B cell (primary cell): ENCODE results near the gene PTMS. TPM values are rescaled to one million over a fixed set of nuclear protein-coding genes. Genes with fewer than 3 reads are reported as not detected.
"Not testable (repeated sequence)": the region's sequence is repeated elsewhere in the genome, so short reads cannot be mapped to it uniquely, and the experiment has no call there.

Experiments used
- ATAC-seq: fragments of 200-7000 bp; cut with Tn5 transposase; one replicate; pipeline ENCODE4 v1.10.0; 2021; ENCODE audit warnings: low read depth, mild to moderate bottlenecking, moderate number of reproducible peaks, moderate library complexity
- CTCF ChIA-PET: fragments of 350-600 bp; sonication (Branson Sonifier 250); formaldehyde crosslinking; loops from one replicate; lab custom pipeline; 2021; ENCODE audit warnings: antibody characterized with exemption, inconsistent platforms; lab: Charles Lee
- POLR2A ChIA-PET: fragments of 350-600 bp; sonication (Branson Sonifier 250); formaldehyde crosslinking; loops from one replicate; lab custom pipeline; 2021; ENCODE audit warnings: antibody characterized with exemption; lab: Charles Lee
- DNase-seq: peaks from one replicate; pipeline ENCODE4 v3.0.0; 2013
- H2AFZ ChIP-seq: 2 replicates; pipeline ENCODE4 v1.6.1; 2012; ENCODE audit warnings: mild to moderate bottlenecking, low read depth, low read length; ENCODE audit not compliant: insufficient read depth, poor library complexity, severe bottlenecking
- H3K27ac ChIP-seq, 2 donors: 1 replicate in 1 of 2; 2 replicates in 1 of 2; pipeline ENCODE4 v1.5.1; 2012 to 2013; ENCODE audit warnings: low read length in 2 of 2, mild to moderate bottlenecking in 2 of 2, moderate library complexity in 1 of 2
- H3K27me3 ChIP-seq, 4 experiments: fragments of 200-600 bp in 1 of 4; sonication (generic) in 1 of 4; replicated peaks in 1 of 4; 1 replicate in 2 of 4; 2 replicates in 2 of 4; pipeline versions ENCODE4 v1.6.1 to v1.7.0; 2013 to 2016; ENCODE audit warnings: low read length in 3 of 4, mild to moderate bottlenecking in 2 of 4, mixed read lengths in 1 of 4, moderate library complexity in 1 of 4; ENCODE audit not compliant: insufficient read depth in 4 of 4, control insufficient read depth in 3 of 4; ENCODE audit errors: control extremely low read depth in 1 of 4
- H3K36me3 ChIP-seq, 2 experiments: replicated peaks in 1 of 2; 1 replicate in 1 of 2; 2 replicates in 1 of 2; pipeline versions ENCODE4 v1.6.1 to v1.7.1; 2013; ENCODE audit warnings: low read length in 1 of 2; ENCODE audit not compliant: insufficient read depth in 2 of 2, control insufficient read depth in 1 of 2; ENCODE audit errors: control extremely low read depth in 1 of 2, extremely low read depth in 1 of 2
- H3K4me1 ChIP-seq, 2 donors: fragments of 200-600 bp in 1 of 2; sonication (generic) in 1 of 2; 1 replicate in 1 of 2; 2 replicates in 1 of 2; pipeline versions ENCODE4 v1.5.1 to v1.6.1; 2013 to 2017; ENCODE audit warnings: low read length in 2 of 2; ENCODE audit not compliant: control insufficient read depth in 2 of 2, insufficient read depth in 2 of 2
- H3K4me2 ChIP-seq: replicated peaks from 2 replicates; pipeline ENCODE3; 2012; ENCODE audit warnings: mild to moderate bottlenecking, low read depth, low read length; ENCODE audit not compliant: poor library complexity, severe bottlenecking
- H3K4me3 ChIP-seq, 5 experiments: fragments of 200-600 bp in 1 of 5; sonication (generic) in 1 of 5; 1 replicate in 3 of 5; 2 replicates in 2 of 5; pipeline versions ENCODE4 v1.5.1 to v1.7.0; 2011 to 2016; ENCODE audit warnings: low read length in 4 of 5, mild to moderate bottlenecking in 4 of 5, low read depth in 2 of 5, control low read depth in 1 of 5, moderate library complexity in 1 of 5; ENCODE audit not compliant: insufficient read depth in 1 of 5; ENCODE audit errors: control extremely low read depth in 1 of 5, extremely low read depth in 1 of 5
- H3K79me2 ChIP-seq: fragments of 200-600 bp; sonication (generic); one replicate; pipeline ENCODE4 v1.6.0; 2016; ENCODE audit warnings: low read length; ENCODE audit not compliant: control insufficient read depth, insufficient read depth
- H3K9ac ChIP-seq: fragments of 200-600 bp; sonication (generic); 2 replicates; pipeline ENCODE4 v1.6.1; 2017; ENCODE audit warnings: mild to moderate bottlenecking, low read length, moderate library complexity
- H3K9me3 ChIP-seq, 3 donors: one replicate each; pipeline versions ENCODE4 v1.6.1 to v1.7.1; 2013; ENCODE audit warnings: low read length in 2 of 3; ENCODE audit not compliant: control insufficient read depth in 2 of 3, insufficient read depth in 1 of 3; ENCODE audit errors: control extremely low read depth in 1 of 3
- H4K20me1 ChIP-seq: 2 replicates; pipeline ENCODE4 v1.6.0; 2012; ENCODE audit warnings: mild to moderate bottlenecking, low read length; ENCODE audit not compliant: insufficient read depth, control insufficient read depth, poor library complexity, severe bottlenecking
- H3K27ac Mint-ChIP-seq: one replicate; pipeline ENCODE4 v1.8.0; 2021; ENCODE audit warnings: mixed read lengths
- H3K27me3 Mint-ChIP-seq: one replicate; pipeline ENCODE4 v1.8.0; 2021; ENCODE audit warnings: mixed read lengths
- H3K4me1 Mint-ChIP-seq: one replicate; pipeline ENCODE4 v1.8.0; 2021; ENCODE audit warnings: mixed read lengths
- H3K4me3 Mint-ChIP-seq: one replicate; pipeline ENCODE4 v1.8.0; 2021; ENCODE audit warnings: mixed read lengths
- H3K9me3 Mint-ChIP-seq: one replicate; pipeline ENCODE4 v1.8.0; 2022; ENCODE audit warnings: mixed read lengths; ENCODE audit not compliant: insufficient read depth
- CTCF ChIP-seq: fragments of 200-600 bp; IDR thresholded peaks from one replicate; pipeline ENCODE4 v1.8.0; 2022; ENCODE audit warnings: antibody characterized with exemption, mild to moderate bottlenecking
- EZH2 ChIP-seq: IDR thresholded peaks from 2 replicates; pipeline ENCODE4 v1.6.1; 2012; ENCODE audit warnings: borderline replicate concordance, low read depth, mild to moderate bottlenecking, moderate library complexity, low read length; ENCODE audit not compliant: insufficient read depth, poor library complexity, severe bottlenecking
- WGBS: methylation state at CpG from one replicate; pipeline ENCODE4 v1.1.5; 2013; ENCODE audit warnings: missing lambda C conversion rate; ENCODE audit not compliant: insufficient coverage; 5-methylcytosine and 5-hydroxymethylcytosine counted together
- intact Hi-C: fragments of 100-400 bp; cut with micrococcal nuclease; formaldehyde crosslinking; loops from one replicate; pipeline ENCODE4 v1.10.0; 2022
- polyA plus RNA-seq: library from polyadenylated mRNA; depleted of rRNA; stranded (reverse); fragments of >200 nt; gene quantifications from 2 replicates; pipeline ENCODE4 v1.2.3, GENCODE V29; 2012
- total RNA-seq, 2 donors: library from RNA; stranded (reverse); fragments of 120-200 nt in 1 of 2; gene quantifications; 1 replicate in 1 of 2; 2 replicates in 1 of 2; pipeline versions ENCODE4 v1.2.3 to v1.2.4, GENCODE V29; 2013 to 2022

The PTMS gene
- total and polyA plus RNA-seq, 2 donors (not counting 1 experiment from before 2014, with no cell fraction given): 1.0 to 2.1 TPM

- no peak overlapping the region for H3K4me3 ChIP-seq
- ChIA-PET CTCF (interaction anchor here (0.7 to 1.9 kb wide), 4 partner anchors 12 to 57 kb away, joined by 3 to 8 read pairs (median 4); partner anchors contain the start of gene COPS7A), POLR2A (no interaction called here)
- H3K4me3 Mint-ChIP-seq: no peak overlapping the region
- H4K20me1 ChIP-seq: peaks cover 6% of the 10 kb centered on the region
- H3K9me3 ChIP-seq: no peaks in the 10 kb centered on the region
- no peaks in the 10 kb centered on the region for H3K9me3 Mint-ChIP-seq
- DNase-seq (peak; percentile 51), ATAC-seq (peak; percentile 68)
- H3K79me2 ChIP-seq: no peaks in the 10 kb centered on the region
- no peaks in the 10 kb centered on the region for H3K4me1 ChIP-seq
- no peaks in the 10 kb centered on the region for H3K27me3 Mint-ChIP-seq
- no peak overlapping the region for H3K27ac ChIP-seq
- intact Hi-C loops: loop anchor here (1.0 kb wide), 2 partner anchors 44 to 90 kb away; no protein-coding TSS in a partner anchor
- no peak overlapping the region for H2AFZ ChIP-seq
- H3K27ac Mint-ChIP-seq: no peak overlapping the region
- no peak overlapping the region for H3K9ac ChIP-seq
- no peak overlapping the region for H3K4me2 ChIP-seq
- peaks cover 5 to 19% of the 10 kb centered on the region in 2 experiments for H3K36me3 ChIP-seq
- H3K27me3 ChIP-seq: no peaks in the 10 kb centered on the region
- TF ChIP-seq CTCF (peak; percentile 43), EZH2 (no peak)
- no peaks in the 10 kb centered on the region for H3K4me1 Mint-ChIP-seq
- WGBS: 44% methylated on average over 7 of the region's 8 CpGs
Measured at GRCh38 chr12:6735448-6736191, 30.5 kb upstream of the PTMS start.

GRCh38 chr12:6736754-6737153 is 29.4 kb upstream of the PTMS start:
- H3K27me3 ChIP-seq: no peaks in the 10 kb centered on the region
- H3K36me3 ChIP-seq: peaks cover 3 to 8% of the 10 kb centered on the region in 2 experiments
- ChIA-PET POLR2A (no interaction called here), CTCF (interaction anchor here (1.0 to 1.9 kb wide), 4 partner anchors 13 to 46 kb away, joined by 3 to 8 read pairs (median 4); partner anchors contain the start of gene COPS7A)
- TF ChIP-seq CTCF (no peak), EZH2 (no peak)
- H3K4me1 ChIP-seq: no peaks in the 10 kb centered on the region
- no peak overlapping the region for H3K4me3 Mint-ChIP-seq
- ATAC-seq (no peak), DNase-seq (no peak)
- no peaks in the 10 kb centered on the region for H3K27me3 Mint-ChIP-seq
- no peaks in the 10 kb centered on the region for H3K9me3 Mint-ChIP-seq
- H3K4me2 ChIP-seq: no peak overlapping the region
- H3K9me3 ChIP-seq: no peaks in the 10 kb centered on the region
- H4K20me1 ChIP-seq: no peaks in the 10 kb centered on the region
- H3K27ac Mint-ChIP-seq: no peak overlapping the region
- 100% methylated on average over 2 of the region's 5 CpGs for WGBS
- H3K9ac ChIP-seq: no peak overlapping the region
- no peaks in the 10 kb centered on the region for H3K79me2 ChIP-seq
- intact Hi-C loops: no loop called here
- no peak overlapping the region for H3K4me3 ChIP-seq
- H3K27ac ChIP-seq: no peak overlapping the region
- no peak overlapping the region for H2AFZ ChIP-seq
- no peaks in the 10 kb centered on the region for H3K4me1 Mint-ChIP-seq

DNA sequence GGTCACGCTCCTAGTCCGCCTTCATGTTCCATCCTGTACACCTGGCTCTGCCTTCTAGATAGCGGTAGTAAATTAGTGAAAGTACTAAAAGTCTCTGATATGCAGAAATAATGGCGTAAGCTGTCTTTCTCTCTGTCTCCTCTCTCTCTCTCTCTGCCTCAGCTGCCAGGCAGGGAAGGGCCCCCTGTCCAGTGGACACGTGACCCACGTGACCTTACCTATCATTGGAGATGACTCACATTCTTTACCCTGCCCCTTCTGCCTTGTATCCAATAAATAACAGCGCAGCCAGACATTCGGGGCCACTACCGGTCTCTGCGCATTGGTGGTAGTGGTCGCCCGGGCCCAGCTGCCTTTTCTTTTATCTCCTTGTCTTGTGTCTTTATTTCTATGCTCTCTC is 24.1 kb upstream of the PTMS start:
- DNase-seq, H3K27ac ChIP-seq, H3K9ac ChIP-seq, H3K9me3 Mint-ChIP-seq, H3K4me3 ChIP-seq, H3K27me3 ChIP-seq, H4K20me1 ChIP-seq, H3K79me2 ChIP-seq, H3K4me2 ChIP-seq, POLR2A ChIA-PET, ATAC-seq, H3K4me3 Mint-ChIP-seq, H2AFZ ChIP-seq, H3K27ac Mint-ChIP-seq, intact Hi-C loops, H3K27me3 Mint-ChIP-seq, H3K36me3 ChIP-seq, H3K9me3 ChIP-seq: not testable (repeated sequence)
- WGBS: no CpG with 5 or more reads among the region's 12 CpGs
- peaks cover 15 to 18% of the 10 kb centered on the region in 2 donors for H3K4me1 ChIP-seq
- H3K4me1 Mint-ChIP-seq: peaks cover 19% of the 10 kb centered on the region
- CTCF ChIA-PET: interaction anchor here (1.9 kb wide), 1 partner anchor 11 kb away, joined by 6 read pairs; the partner anchor contains the start of gene MLF2
